HepG2 (cell line): ENCODE measurements around the gene TUBB. TPM values are rescaled to one million over a fixed set of nuclear protein-coding genes. Genes with fewer than 3 reads are reported as not detected.
A peak's percentile ranks its signal among the peaks of the same experiment; 100 is the strongest.

Source experiments
- ARNT2 ChIP-seq: sonication (generic); formaldehyde crosslinking; IDR thresholded peaks from 2 replicates; pipeline ENCODE4 v1.8.0; 2022; ENCODE audit warnings: mild to moderate bottlenecking, low read depth, missing genetic modification reagents, moderate library complexity
- CAMTA2 ChIP-seq: sonication (generic); formaldehyde crosslinking; IDR thresholded peaks from 2 replicates; pipeline ENCODE4 v1.4.0; 2020; ENCODE audit warnings: mild to moderate bottlenecking, missing genetic modification reagents, borderline replicate concordance
- FOXA1 ChIP-seq, 2 experiments: fragments of 450-650 bp in 1 of 2; sonication (generic) in 1 of 2; formaldehyde crosslinking in 1 of 2; IDR thresholded peaks; 2 replicates each; pipeline versions ENCODE4 v1.4.0 to v1.6.1; 2016 to 2020; ENCODE audit warnings: missing genetic modification reagents in 1 of 2
- IRX3 ChIP-seq: sonication (generic); formaldehyde crosslinking; IDR thresholded peaks from 2 replicates; pipeline ENCODE4 v1.8.1; 2023; ENCODE audit warnings: mild to moderate bottlenecking, low read depth, missing genetic modification reagents, borderline replicate concordance
- KDM5A ChIP-seq: fragments of 200-600 bp; sonication (generic); IDR thresholded peaks from 2 replicates; pipeline ENCODE4 v1.7.0; 2018; ENCODE audit warnings: antibody characterized with exemption, mild to moderate bottlenecking, low read length, borderline replicate concordance
- NONO ChIP-seq, 2 experiments: fragments of 450-650 bp in 1 of 2; sonication (generic) in 1 of 2; formaldehyde crosslinking in 1 of 2; IDR thresholded peaks in 1 of 2; conservative IDR thresholded peaks in 1 of 2; 2 replicates each; pipeline versions ENCODE4 v1.6.1 to v1.8.0; 2017 to 2022; ENCODE audit warnings: mild to moderate bottlenecking in 1 of 2, missing genetic modification reagents in 1 of 2, moderate library complexity in 1 of 2
- SRSF4 ChIP-seq: fragments of 200-400 bp; formaldehyde crosslinking; IDR thresholded peaks from one replicate; pipeline ENCODE4 v1.6.1; 2018; ENCODE audit warnings: mild to moderate bottlenecking, low read depth, low read length, moderate library complexity; ENCODE audit not compliant: poor library complexity, severe bottlenecking
- TBP ChIP-seq: sonication (generic); formaldehyde crosslinking; IDR thresholded peaks from 2 replicates; pipeline ENCODE4 v1.5.0; 2020; ENCODE audit warnings: missing genetic modification reagents
- TEAD3 ChIP-seq: optimal IDR thresholded peaks from 2 replicates; pipeline ENCODE3; 2016; ENCODE audit warnings: borderline replicate concordance
- UBTF ChIP-seq: sonication (generic); formaldehyde crosslinking; IDR thresholded peaks from 2 replicates; pipeline ENCODE4 v1.4.0; 2020; ENCODE audit warnings: mild to moderate bottlenecking, missing genetic modification reagents
- YEATS4 ChIP-seq: sonication (generic); formaldehyde crosslinking; IDR thresholded peaks from 2 replicates; pipeline ENCODE4 v1.4.0; 2020; ENCODE audit warnings: missing genetic modification reagents, borderline replicate concordance
- ZNF367 ChIP-seq: sonication (generic); formaldehyde crosslinking; IDR thresholded peaks from 2 replicates; pipeline ENCODE4 v1.4.0; 2020; ENCODE audit warnings: missing genetic modification reagents, borderline replicate concordance
- ZNF431 ChIP-seq: sonication (generic); formaldehyde crosslinking; IDR thresholded peaks from 2 replicates; pipeline ENCODE4 v1.9.0; 2022; ENCODE audit warnings: missing genetic modification reagents, low read depth, mild to moderate bottlenecking, borderline replicate concordance
- ZNF556 ChIP-seq: sonication (generic); formaldehyde crosslinking; IDR thresholded peaks from 2 replicates; pipeline ENCODE4 v1.4.0; 2020; ENCODE audit warnings: mild to moderate bottlenecking, missing genetic modification reagents, borderline replicate concordance
- ZNF660 ChIP-seq: sonication (generic); formaldehyde crosslinking; IDR thresholded peaks from 2 replicates; pipeline ENCODE4 v1.5.1; 2020; ENCODE audit warnings: mild to moderate bottlenecking, low read depth, missing genetic modification reagents, borderline replicate concordance
- ZNF746 ChIP-seq: sonication (generic); formaldehyde crosslinking; IDR thresholded peaks from 2 replicates; pipeline ENCODE4 v1.8.0; 2022; ENCODE audit warnings: mild to moderate bottlenecking, missing genetic modification reagents
- ZSCAN20 ChIP-seq: sonication (generic); formaldehyde crosslinking; IDR thresholded peaks from 2 replicates; pipeline ENCODE4 v1.4.0; 2020; ENCODE audit warnings: missing genetic modification reagents, mild to moderate bottlenecking, borderline replicate concordance
- polyA plus RNA-seq, 8 experiments: library from polyadenylated mRNA; depleted of rRNA in 3 of 8; stranded (reverse) in 7 of 8; unstranded in 1 of 8; fragments of >200 nt; fragmentation: Illumina TruSeq in 4 of 8; extraction: Trizol in 4 of 8; gene quantifications; 2 replicates each; pipeline versions ENCODE4 v1.2.1 to v1.2.3, GENCODE V29; 2011 to 2016; ENCODE audit warnings: low read depth in 4 of 8, missing spikeins in 1 of 8, mixed read lengths in 1 of 8; ENCODE audit not compliant: insufficient read depth in 1 of 8
- total RNA-seq, 5 experiments: library from RNA; depleted of rRNA; stranded (reverse); fragments of >200 nt; fragmentation: Illumina TruSeq; extraction: Trizol; gene quantifications; 2 replicates each; pipeline ENCODE4 v1.2.3, GENCODE V29; 2016; ENCODE audit warnings: low read depth in 1 of 5
- TF ChIP-seq, protein P1 (sequence below): sonication (generic); formaldehyde crosslinking; IDR thresholded peaks from 2 replicates; pipeline ENCODE4 v1.4.0; 2020; ENCODE audit warnings: mild to moderate bottlenecking, missing genetic modification reagents, borderline replicate concordance
- TF ChIP-seq, protein P2 (sequence below): sonication (generic); formaldehyde crosslinking; conservative IDR thresholded peaks from 2 replicates; pipeline ENCODE4 v1.4.0; 2020; ENCODE audit warnings: missing genetic modification reagents

The TUBB gene
- total and polyA plus RNA-seq, 2 of the 13 experiments (the other 11 are each of a cell fraction or from before 2014, with no cell fraction given), result 911 to 1,163 TPM

- TF ChIP-seq ZNF367 (CRISPR knock-in tag) (no peak), FOXA1 (IDR thresholded peaks at IDR 0.05) (no peak), FOXA1 (CRISPR knock-in tag; IDR thresholded peaks at IDR 0.05) (no peak), ZNF556 (CRISPR knock-in tag) (0 out of 2 replicates have a peak, but pooled peaks have one; percentile 67), ZNF431 (CRISPR knock-in tag) (0 out of 2 replicates have a peak, but pooled peaks have one; percentile 32), NONO (IDR thresholded peaks at IDR 0.05) (no peak), NONO (CRISPR knock-in tag; conservative IDR thresholded peaks at IDR 0.05) (peak; percentile 46; the same call in 1 of the 2 replicates), IRX3 (CRISPR knock-in tag) (no peak), TBP (CRISPR knock-in tag) (no peak), KDM5A (no peak), ZNF660 (CRISPR knock-in tag) (no peak), UBTF (CRISPR knock-in tag) (no peak), ZSCAN20 (no peak), TEAD3 (peak; percentile 12), YEATS4 (CRISPR knock-in tag) (0 out of 2 replicates have a peak, but pooled peaks have one; percentile 23), ARNT2 (CRISPR knock-in tag) (no peak), ZNF746 (no peak; the same call in 1 of the 2 replicates), SRSF4 (no peak), CAMTA2 (CRISPR knock-in tag) (no peak; the same call in 1 of the 2 replicates)
- TF ChIP-seq, protein P1, sequence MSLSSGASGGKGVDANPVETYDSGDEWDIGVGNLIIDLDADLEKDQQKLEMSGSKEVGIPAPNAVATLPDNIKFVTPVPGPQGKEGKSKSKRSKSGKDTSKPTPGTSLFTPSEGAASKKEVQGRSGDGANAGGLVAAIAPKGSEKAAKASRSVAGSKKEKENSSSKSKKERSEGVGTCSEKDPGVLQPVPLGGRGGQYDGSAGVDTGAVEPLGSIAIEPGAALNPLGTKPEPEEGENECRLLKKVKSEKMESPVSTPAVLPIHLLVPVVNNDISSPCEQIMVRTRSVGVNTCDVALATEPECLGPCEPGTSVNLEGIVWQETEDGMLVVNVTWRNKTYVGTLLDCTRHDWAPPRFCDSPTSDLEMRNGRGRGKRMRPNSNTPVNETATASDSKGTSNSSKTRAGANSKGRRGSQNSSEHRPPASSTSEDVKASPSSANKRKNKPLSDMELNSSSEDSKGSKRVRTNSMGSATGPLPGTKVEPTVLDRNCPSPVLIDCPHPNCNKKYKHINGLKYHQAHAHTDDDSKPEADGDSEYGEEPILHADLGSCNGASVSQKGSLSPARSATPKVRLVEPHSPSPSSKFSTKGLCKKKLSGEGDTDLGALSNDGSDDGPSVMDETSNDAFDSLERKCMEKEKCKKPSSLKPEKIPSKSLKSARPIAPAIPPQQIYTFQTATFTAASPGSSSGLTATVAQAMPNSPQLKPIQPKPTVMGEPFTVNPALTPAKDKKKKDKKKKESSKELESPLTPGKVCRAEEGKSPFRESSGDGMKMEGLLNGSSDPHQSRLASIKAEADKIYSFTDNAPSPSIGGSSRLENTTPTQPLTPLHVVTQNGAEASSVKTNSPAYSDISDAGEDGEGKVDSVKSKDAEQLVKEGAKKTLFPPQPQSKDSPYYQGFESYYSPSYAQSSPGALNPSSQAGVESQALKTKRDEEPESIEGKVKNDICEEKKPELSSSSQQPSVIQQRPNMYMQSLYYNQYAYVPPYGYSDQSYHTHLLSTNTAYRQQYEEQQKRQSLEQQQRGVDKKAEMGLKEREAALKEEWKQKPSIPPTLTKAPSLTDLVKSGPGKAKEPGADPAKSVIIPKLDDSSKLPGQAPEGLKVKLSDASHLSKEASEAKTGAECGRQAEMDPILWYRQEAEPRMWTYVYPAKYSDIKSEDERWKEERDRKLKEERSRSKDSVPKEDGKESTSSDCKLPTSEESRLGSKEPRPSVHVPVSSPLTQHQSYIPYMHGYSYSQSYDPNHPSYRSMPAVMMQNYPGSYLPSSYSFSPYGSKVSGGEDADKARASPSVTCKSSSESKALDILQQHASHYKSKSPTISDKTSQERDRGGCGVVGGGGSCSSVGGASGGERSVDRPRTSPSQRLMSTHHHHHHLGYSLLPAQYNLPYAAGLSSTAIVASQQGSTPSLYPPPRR, result 0 out of 2 replicates have a peak, but pooled peaks have one; percentile 42
- TF ChIP-seq, protein P2, sequence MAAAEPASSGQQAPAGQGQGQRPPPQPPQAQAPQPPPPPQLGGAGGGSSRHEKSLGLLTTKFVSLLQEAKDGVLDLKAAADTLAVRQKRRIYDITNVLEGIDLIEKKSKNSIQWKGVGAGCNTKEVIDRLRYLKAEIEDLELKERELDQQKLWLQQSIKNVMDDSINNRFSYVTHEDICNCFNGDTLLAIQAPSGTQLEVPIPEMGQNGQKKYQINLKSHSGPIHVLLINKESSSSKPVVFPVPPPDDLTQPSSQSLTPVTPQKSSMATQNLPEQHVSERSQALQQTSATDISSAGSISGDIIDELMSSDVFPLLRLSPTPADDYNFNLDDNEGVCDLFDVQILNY (CRISPR knock-in tag), result no peak
Measured at GRCh38 chr6:30686009-30686907, 33.9 kb upstream of the TUBB start, which contains the start of gene PPP1R18 (continued).
